ENCODE data around the gene BMPER. TPM values are rescaled to one million over a fixed set of nuclear protein-coding genes. Genes with fewer than 3 reads are reported as not detected.

BMPER gene
- total and polyA plus RNA-seq, 2 of the 8 experiments (the other 6 are each of a cell fraction or from before 2014, with no cell fraction given) = 0.33 to 0.69 TPM

DNA sequence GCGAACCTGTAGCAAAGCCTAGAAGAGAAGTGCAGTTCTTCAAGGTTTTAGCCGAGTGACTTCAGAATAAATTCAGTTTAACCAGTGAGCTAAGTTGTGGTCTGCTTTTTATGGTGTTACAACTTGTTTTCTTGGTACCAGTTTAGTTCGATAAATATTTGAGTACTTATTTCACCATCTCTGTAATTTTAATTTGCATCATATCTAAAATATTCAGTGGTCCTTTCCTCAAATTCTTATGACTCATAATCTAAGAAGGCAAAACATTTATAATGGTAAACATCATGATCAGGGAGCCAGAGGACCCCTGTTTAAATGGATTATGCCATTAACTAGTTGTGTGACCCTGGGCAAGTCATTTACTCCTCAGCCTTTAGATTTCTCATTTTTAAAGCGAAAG lies 4.1 kb upstream of the BMPER start:
- Histone ChIP-seq H2BK20ac (ENCODE audit: low read length) (no peak overlapping the region), H3K9me3 (ENCODE audit: insufficient read depth in 2 of 2, low read depth in 1 of 2, low read length in 1 of 2) (no peaks in the 10 kb centered on the region), H4K20me1 (replicated peaks in 1 of 2; ENCODE audit: control insufficient read depth in 1 of 2, insufficient read depth in 2 of 2, low read length in 2 of 2) (peaks cover 0 to 6% of the 10 kb centered on the region in 2 experiments), H4K91ac (replicated peaks; ENCODE audit: insufficient read length, low read length) (no peak overlapping the region), H3K4me1 (replicated peaks in 1 of 4; ENCODE audit: control insufficient read depth in 3 of 4, insufficient read depth in 4 of 4, low read length in 3 of 4) (peaks cover 4 to 18% (median 10%) of the 10 kb centered on the region in 4 experiments; a peak in 6 of 7 replicates), H3K56ac (replicated peaks; ENCODE audit: insufficient read length, low read depth, low read length) (no peak overlapping the region), H3K14ac (ENCODE audit: insufficient read length) (no peak overlapping the region), H3K18ac (ENCODE audit: extremely low read depth, low read length) (no peak overlapping the region), H2AFZ (ENCODE audit: low read length) (no peak overlapping the region), H2BK12ac (ENCODE audit: low read depth, low read length) (no peak overlapping the region), H3K79me2 (ENCODE audit: control insufficient read depth in 1 of 2, insufficient read depth in 2 of 2, low read length in 2 of 2) (no peaks in the 10 kb centered on the region), H3K36me3 (ENCODE audit: control insufficient read depth in 2 of 4, insufficient read depth in 4 of 4, low read length in 3 of 4) (no peaks in the 10 kb centered on the region), H4K8ac (ENCODE audit: extremely low read depth, insufficient read depth, low read length) (no peak overlapping the region), H3K27ac (ENCODE audit: low read depth, low read length) (no peak overlapping the region), H2BK120ac (replicated peaks; ENCODE audit: low read depth, low read length) (no peak overlapping the region), H2BK15ac (ENCODE audit: low read length) (no peak overlapping the region), H3K79me1 (ENCODE audit: low read depth, low read length) (no peaks in the 10 kb centered on the region), H3K23me2 (ENCODE audit: low read depth, low read length) (peaks cover 16% of the 10 kb centered on the region), H3K4ac (replicated peaks; ENCODE audit: insufficient read length, low read depth, low read length) (no peak overlapping the region), H3K4me2 (ENCODE audit: insufficient read depth in 1 of 2, low read depth in 2 of 2, low read length in 2 of 2) (no peak overlapping the region), H2BK5ac (ENCODE audit: low read depth, low read length) (no peak overlapping the region), H3K23ac (ENCODE audit: insufficient read length) (no peak overlapping the region), H3K27me3 (replicated peaks in 1 of 4; ENCODE audit: control insufficient read depth in 3 of 4, extremely low read depth in 1 of 4, insufficient read depth in 3 of 4, low read length in 3 of 4) (peaks cover 3 to 29% (median 17%) of the 10 kb centered on the region in 4 experiments), H2AK5ac (ENCODE audit: low read depth, low read length) (no peak overlapping the region), H3K4me3 (ENCODE audit: extremely low read depth in 1 of 4, insufficient read depth in 2 of 4, low read depth in 3 of 4, low read length in 4 of 4) (no peak overlapping the region; a peak in 1 of 8 replicates), H4K5ac (ENCODE audit: insufficient read length, low read depth, low read length) (no peak overlapping the region), H3K9ac (replicated peaks in 1 of 4; ENCODE audit: extremely low read depth in 1 of 4, low read depth in 3 of 4, low read length in 3 of 4) (no peak overlapping the region)
- CTCF ChIA-PET (ENCODE audit: partially characterized antibody) = interaction anchor here (1.3 kb wide), 1 partner anchor 14 kb away, joined by 4 read pairs; no protein-coding TSS in a partner anchor
- POLR2A ChIA-PET (ENCODE audit: partially characterized antibody) = no interaction called here
- DNase-seq (ENCODE audit: low read depth in 1 of 2, low spot score in 2 of 2) = no peak
- 95% methylated on average over 4 of the region's 4 CpGs; no CpG with 5 or more reads in 1 of the 2 experiments for WGBS, 2 experiments (ENCODE audit: extremely low coverage in 1 of 2, insufficient coverage in 1 of 2, insufficient read length in 1 of 2, insufficient replicate concordance in 2 of 2, low coverage in 1 of 2, low lambda C conversion rate in 2 of 2, missing lambda C conversion rate in 1 of 2)
- no peak for FAIRE-seq
- TF ChIP-seq SP1 (IDR thresholded peaks at IDR 0.05; ENCODE audit: low read depth, low read length) = no peak
- TF ChIP-seq, protein P1, sequence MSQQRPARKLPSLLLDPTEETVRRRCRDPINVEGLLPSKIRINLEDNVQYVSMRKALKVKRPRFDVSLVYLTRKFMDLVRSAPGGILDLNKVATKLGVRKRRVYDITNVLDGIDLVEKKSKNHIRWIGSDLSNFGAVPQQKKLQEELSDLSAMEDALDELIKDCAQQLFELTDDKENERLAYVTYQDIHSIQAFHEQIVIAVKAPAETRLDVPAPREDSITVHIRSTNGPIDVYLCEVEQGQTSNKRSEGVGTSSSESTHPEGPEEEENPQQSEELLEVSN (IDR thresholded peaks at IDR 0.05) = no peak
- no peak for TF ChIP-seq SIN3A (conservative IDR thresholded peaks at IDR 0.05 in 1 of 2, IDR thresholded peaks at IDR 0.05 in 1 of 2; ENCODE audit: low read depth in 1 of 2, low read length in 2 of 2)
- no peak for TF ChIP-seq POLR2AphosphoS5 (IDR thresholded peaks at IDR 0.05; ENCODE audit: low read depth, low read length)
- no peak for TF ChIP-seq ZNF274 (IDR thresholded peaks at IDR 0.05; ENCODE audit: borderline replicate concordance, extremely low read depth, low read length)
- no peak for TF ChIP-seq TCF12 (IDR thresholded peaks at IDR 0.05; ENCODE audit: low read depth, low read length)
- no peak for TF ChIP-seq NANOG (IDR thresholded peaks at IDR 0.05; ENCODE audit: insufficient read depth, low read depth, low read length, poor library complexity, severe bottlenecking)
- TF ChIP-seq CBX5 (IDR thresholded peaks at IDR 0.05; ENCODE audit: low read depth, low read length) = no peak
- TF ChIP-seq RAD21 (IDR thresholded peaks at IDR 0.05 in 1 of 2, conservative IDR thresholded peaks at IDR 0.05 in 1 of 2; ENCODE audit: low read depth in 2 of 2, low read length in 2 of 2) = no peak
- no peak for TF ChIP-seq KDM5A (IDR thresholded peaks at IDR 0.05; ENCODE audit: low read length)
- TF ChIP-seq RFX5 (IDR thresholded peaks at IDR 0.05; ENCODE audit: borderline replicate concordance, low read depth, low read length) = no peak
- no peak for TF ChIP-seq SP2 (IDR thresholded peaks at IDR 0.05; ENCODE audit: low read length)
- no peak for TF ChIP-seq RBBP5 (IDR thresholded peaks at IDR 0.05; ENCODE audit: borderline replicate concordance, low read depth, low read length)
- TF ChIP-seq MAFK (IDR thresholded peaks at IDR 0.05; ENCODE audit: low read depth, low read length) = no peak

Data from H1 (cell line).